Prostate gland (tissue), 2 donors: ENCODE measurements around the gene NBPF12.
"Not testable (repeated sequence)": the region's sequence is repeated elsewhere in the genome, so short reads cannot be mapped to it uniquely, and the experiment has no call there.

Experiments used
- CTCF ChIP-seq, 4 experiments: fragments of 200-600 bp in 2 of 4; fragments of 450-650 bp in 2 of 4; sonication (generic) in 2 of 4; IDR thresholded peaks; 1 replicate in 3 of 4; 2 replicates in 1 of 4; pipeline ENCODE4 v1.5.1; 2016 to 2019; ENCODE audit warnings: antibody characterized with exemption in 4 of 4, mild to moderate bottlenecking in 2 of 4, moderate library complexity in 2 of 4
- POLR2A ChIP-seq: fragments of 450-650 bp; IDR thresholded peaks from one replicate; pipeline ENCODE4 v1.6.1; 2016; ENCODE audit warnings: antibody characterized with exemption, mild to moderate bottlenecking
- POLR2AphosphoS5 ChIP-seq: sonication (generic); formaldehyde crosslinking; IDR thresholded peaks from one replicate; pipeline ENCODE4 v1.6.1; 2017; ENCODE audit warnings: antibody characterized with exemption

- TF ChIP-seq POLR2A (peak; percentile 36), POLR2AphosphoS5 (peak; percentile 17)
- TF ChIP-seq CTCF (IDR thresholded peaks at IDR 0.05): not testable (repeated sequence)
Observed at GRCh38 chr1:146938242-146938902, at the start of gene NBPF12.
